ENCODE results near the gene ZMYND8.

Gene ZMYND8

DNA sequence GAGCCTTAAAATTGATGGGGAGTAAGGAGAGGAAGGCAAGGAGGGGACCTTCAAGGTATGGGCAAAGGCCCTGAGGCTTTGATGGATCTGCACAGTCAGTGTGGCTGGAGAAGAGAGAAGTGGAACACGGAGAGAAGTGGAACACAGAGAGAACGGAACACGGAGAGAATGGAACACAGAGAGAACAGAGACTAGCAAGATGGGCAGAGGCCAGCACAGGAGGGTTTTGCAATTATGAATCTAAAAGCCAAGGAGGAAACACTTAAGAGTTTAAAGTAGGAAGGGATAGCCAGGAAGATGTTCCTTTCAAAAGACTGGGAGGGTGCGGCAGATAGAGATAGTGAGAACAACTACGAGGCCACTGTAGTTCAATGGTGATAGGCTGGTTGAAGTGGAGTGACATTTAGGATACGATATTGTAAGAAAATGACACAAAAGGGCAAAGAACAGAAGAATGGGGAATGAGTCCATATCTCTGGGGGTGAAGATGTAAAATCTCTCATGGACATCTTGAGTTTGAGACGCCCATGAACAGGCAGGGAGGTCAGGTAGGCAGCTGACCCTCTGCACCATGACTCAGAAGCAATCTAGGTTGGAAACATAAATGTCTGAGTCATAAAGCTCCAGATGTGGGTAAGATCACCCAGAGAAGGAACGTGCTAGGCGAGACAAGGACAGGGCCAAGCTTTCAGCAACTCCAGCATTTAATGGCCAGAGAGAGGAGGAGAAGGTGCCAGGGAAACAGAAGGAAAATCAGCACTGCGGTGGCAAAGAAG, 25.4 kb downstream of the ZMYND8 start:
- DNase-seq (ENCODE audit: low spot score): no peak
- in situ Hi-C loops (cut with MboI; ENCODE audit: low sequenced_read_pairs, unreplicated experiment): no loop called here

DNA sequence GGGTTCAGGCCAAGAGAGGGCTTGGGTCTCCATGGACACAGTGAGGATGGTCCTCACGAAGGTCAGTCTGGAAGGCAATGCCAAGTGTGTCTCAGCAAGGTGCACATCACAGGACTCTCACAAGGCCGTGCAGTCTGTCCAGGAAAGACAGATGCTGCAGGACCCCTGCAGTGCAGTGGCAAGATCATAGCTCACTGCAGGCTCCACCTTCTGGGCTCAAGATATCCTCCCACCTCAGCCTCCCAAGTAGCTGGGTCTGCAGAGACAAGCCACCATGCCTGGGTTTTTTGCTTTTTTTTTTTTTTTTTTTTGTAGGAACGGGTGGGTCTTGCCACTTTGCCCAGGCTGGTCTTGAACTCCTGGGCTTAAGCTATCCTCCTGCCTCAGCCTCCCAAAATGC, 26.4 kb downstream of the ZMYND8 start:
- in situ Hi-C loops (cut with MboI; ENCODE audit: low sequenced_read_pairs, unreplicated experiment): no loop called here
- DNase-seq (ENCODE audit: low spot score): no peak
- TF ChIP-seq, protein P1, sequence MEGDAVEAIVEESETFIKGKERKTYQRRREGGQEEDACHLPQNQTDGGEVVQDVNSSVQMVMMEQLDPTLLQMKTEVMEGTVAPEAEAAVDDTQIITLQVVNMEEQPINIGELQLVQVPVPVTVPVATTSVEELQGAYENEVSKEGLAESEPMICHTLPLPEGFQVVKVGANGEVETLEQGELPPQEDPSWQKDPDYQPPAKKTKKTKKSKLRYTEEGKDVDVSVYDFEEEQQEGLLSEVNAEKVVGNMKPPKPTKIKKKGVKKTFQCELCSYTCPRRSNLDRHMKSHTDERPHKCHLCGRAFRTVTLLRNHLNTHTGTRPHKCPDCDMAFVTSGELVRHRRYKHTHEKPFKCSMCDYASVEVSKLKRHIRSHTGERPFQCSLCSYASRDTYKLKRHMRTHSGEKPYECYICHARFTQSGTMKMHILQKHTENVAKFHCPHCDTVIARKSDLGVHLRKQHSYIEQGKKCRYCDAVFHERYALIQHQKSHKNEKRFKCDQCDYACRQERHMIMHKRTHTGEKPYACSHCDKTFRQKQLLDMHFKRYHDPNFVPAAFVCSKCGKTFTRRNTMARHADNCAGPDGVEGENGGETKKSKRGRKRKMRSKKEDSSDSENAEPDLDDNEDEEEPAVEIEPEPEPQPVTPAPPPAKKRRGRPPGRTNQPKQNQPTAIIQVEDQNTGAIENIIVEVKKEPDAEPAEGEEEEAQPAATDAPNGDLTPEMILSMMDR (IDR thresholded peaks at IDR 0.05; ENCODE audit: borderline replicate concordance, control extremely low read depth, extremely low read depth, insufficient read depth, missing control alignments): no peak

More for the DNA sequence above, 25.4 kb downstream of the ZMYND8 start:
- TF ChIP-seq, protein P1 (IDR thresholded peaks at IDR 0.05; ENCODE audit: borderline replicate concordance, control extremely low read depth, extremely low read depth, insufficient read depth, missing control alignments): no peak

DNA sequence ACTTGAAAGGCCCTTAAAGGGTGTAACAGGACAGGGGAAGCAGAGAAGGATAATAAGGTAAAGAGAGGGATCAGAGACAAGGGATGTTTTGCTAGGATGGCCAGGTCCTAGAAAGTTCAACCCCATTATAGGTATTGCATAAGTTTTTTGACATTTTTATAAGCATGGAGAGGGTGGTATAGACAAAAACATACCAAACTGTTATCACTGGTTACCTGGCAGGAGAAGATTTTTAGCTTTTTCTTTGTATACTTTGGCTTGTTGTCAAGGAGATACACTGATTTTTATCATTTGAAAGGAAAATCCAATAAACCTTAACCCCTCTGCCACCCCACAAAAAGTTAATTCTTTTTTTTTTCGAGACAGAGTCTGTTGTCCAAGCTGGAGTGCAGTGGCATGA, 28.4 kb downstream of the ZMYND8 start:
- no peak for DNase-seq (ENCODE audit: low spot score)
- in situ Hi-C loops (cut with MboI; ENCODE audit: low sequenced_read_pairs, unreplicated experiment): no loop called here
- TF ChIP-seq, protein P1 (IDR thresholded peaks at IDR 0.05; ENCODE audit: borderline replicate concordance, control extremely low read depth, extremely low read depth, insufficient read depth, missing control alignments): no peak

DNA sequence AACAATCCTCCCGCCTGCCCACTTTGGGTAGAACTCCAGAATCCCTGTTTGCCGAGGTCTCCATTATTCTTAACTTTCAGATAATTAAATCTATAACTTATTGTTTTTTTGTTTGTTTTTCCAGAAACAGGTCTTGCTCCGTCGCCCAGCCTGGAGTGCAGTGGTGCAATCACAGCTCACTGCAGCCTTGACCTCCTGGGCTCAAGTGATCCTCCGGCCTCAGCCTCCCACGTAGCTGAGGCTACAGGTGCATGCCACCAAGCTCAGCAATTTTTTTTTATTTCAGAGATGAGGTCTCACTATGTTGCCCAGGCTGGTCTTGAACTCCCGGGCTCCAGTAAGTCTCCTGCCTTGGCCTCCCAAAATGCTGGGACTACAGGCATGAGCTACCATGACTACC, 28.8 kb downstream of the ZMYND8 start:
- in situ Hi-C loops (cut with MboI; ENCODE audit: low sequenced_read_pairs, unreplicated experiment): no loop called here
- DNase-seq (ENCODE audit: low spot score): no peak
- TF ChIP-seq, protein P1 (IDR thresholded peaks at IDR 0.05; ENCODE audit: borderline replicate concordance, control extremely low read depth, extremely low read depth, insufficient read depth, missing control alignments): no peak

DNA sequence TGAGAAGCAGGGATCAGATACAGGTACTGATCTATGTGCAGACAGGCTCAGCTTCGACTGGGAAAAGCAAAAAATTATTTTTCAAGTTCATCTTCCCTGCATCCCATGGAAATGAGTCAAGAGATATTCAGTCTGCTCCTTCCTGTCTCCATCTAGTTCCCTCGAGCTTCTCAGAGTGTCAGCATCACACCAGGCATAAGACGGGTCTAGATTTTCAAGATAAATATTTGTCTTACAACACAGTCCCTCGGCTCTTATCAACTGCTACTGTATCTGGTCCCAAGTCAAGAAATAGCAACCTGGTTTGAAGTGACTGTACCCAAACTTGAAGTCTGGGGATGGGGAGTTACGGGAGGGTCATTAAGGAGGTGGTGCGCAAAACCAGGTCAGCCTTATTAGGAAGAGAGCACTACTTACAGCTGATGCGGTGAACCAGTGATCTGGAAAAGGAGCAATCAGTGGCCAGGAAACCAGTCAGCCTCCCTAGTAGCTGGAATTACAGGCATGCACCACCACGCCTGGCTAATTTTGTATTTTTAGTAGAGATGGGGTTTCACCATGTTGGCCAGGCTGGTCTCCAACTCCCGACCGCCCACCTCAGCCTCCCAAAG, 29.7 kb downstream of the ZMYND8 start:
- TF ChIP-seq, protein P1 (IDR thresholded peaks at IDR 0.05; ENCODE audit: borderline replicate concordance, control extremely low read depth, extremely low read depth, insufficient read depth, missing control alignments): no peak
- in situ Hi-C loops (cut with MboI; ENCODE audit: low sequenced_read_pairs, unreplicated experiment): no loop called here
- DNase-seq (ENCODE audit: low spot score): no peak

DNA sequence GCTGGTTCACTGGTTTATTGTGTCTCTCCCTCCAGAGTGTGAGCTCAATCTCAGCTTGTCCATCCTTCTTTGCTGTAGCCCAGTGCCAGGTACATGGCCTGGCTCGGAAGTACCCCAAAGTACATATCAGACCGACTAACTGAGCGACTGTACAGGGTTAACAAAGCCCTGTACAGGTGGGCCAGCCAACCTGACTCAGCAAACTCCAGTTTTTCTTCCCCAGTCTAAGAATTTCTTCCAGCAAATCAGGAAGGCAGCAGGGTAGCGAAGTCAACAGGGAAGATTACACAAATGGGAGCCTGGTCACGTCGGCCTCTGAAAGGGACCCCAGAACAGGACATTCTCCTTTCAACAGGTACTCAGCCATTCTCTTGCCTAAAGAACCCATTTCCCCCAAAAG, 31.3 kb downstream of the ZMYND8 start:
- in situ Hi-C loops (cut with MboI; ENCODE audit: low sequenced_read_pairs, unreplicated experiment): no loop called here
- TF ChIP-seq, protein P1 (IDR thresholded peaks at IDR 0.05; ENCODE audit: borderline replicate concordance, control extremely low read depth, extremely low read depth, insufficient read depth, missing control alignments): no peak
- no peak for DNase-seq (ENCODE audit: low spot score)

Measured in GM13976 (cell line).